H9 (cell line): ENCODE data around the gene IRX4. TPM values are rescaled to one million over a fixed set of nuclear protein-coding genes. Genes with fewer than 3 reads are reported as not detected.

Experiments used
- DNase-seq: peaks from one replicate; pipeline ENCODE4 v3.0.0-alpha.2; 2017
- H2AFZ ChIP-seq: one replicate; pipeline ENCODE4 v1.6.1; 2013; ENCODE audit warnings: mild to moderate bottlenecking, low read length, control low read depth, moderate library complexity
- H2AK5ac ChIP-seq: 2 replicates; pipeline ENCODE4 v1.6.1; 2013; ENCODE audit warnings: low read length, control low read depth, mixed read lengths; ENCODE audit not compliant: insufficient read length
- H2BK120ac ChIP-seq: one replicate; pipeline ENCODE4 v1.6.1; 2013; ENCODE audit warnings: low read depth, mild to moderate bottlenecking, low read length, control low read depth, inconsistent platforms; ENCODE audit not compliant: poor library complexity, severe bottlenecking
- H2BK12ac ChIP-seq: 2 replicates; pipeline ENCODE4 v1.6.1; 2013; ENCODE audit warnings: low read length, control low read depth, mixed read lengths, low read depth; ENCODE audit not compliant: insufficient read length
- H2BK15ac ChIP-seq: 2 replicates; pipeline ENCODE4 v1.6.1; 2013; ENCODE audit warnings: low read depth, low read length, control low read depth
- H2BK20ac ChIP-seq: one replicate; pipeline ENCODE4 v1.6.1; 2013; ENCODE audit warnings: low read depth, mild to moderate bottlenecking, low read length, control low read depth, inconsistent platforms; ENCODE audit not compliant: poor library complexity, severe bottlenecking
- H2BK5ac ChIP-seq: 2 replicates; pipeline ENCODE4 v1.6.1; 2013; ENCODE audit warnings: low read length, control low read depth, mixed read lengths; ENCODE audit not compliant: insufficient read length
- H3K14ac ChIP-seq: 2 replicates; pipeline ENCODE4 v1.6.1; 2013; ENCODE audit warnings: low read length, control low read depth; ENCODE audit not compliant: insufficient read depth
- H3K18ac ChIP-seq: 2 replicates; pipeline ENCODE4 v1.6.1; 2013; ENCODE audit warnings: low read depth, mild to moderate bottlenecking, mixed read lengths, low read length, control low read depth; ENCODE audit not compliant: insufficient read length
- H3K23ac ChIP-seq: 2 replicates; pipeline ENCODE4 v1.6.1; 2013; ENCODE audit warnings: low read length, control low read depth, mixed read lengths, low read depth; ENCODE audit not compliant: insufficient read length
- H3K23me2 ChIP-seq: 2 replicates; pipeline ENCODE4 v1.6.1; 2013; ENCODE audit warnings: low read depth, mild to moderate bottlenecking, mixed read lengths, low read length, control low read depth; ENCODE audit not compliant: insufficient read length, poor library complexity, severe bottlenecking
- H3K27ac ChIP-seq: 2 replicates; pipeline ENCODE4 v1.5.1; 2013; ENCODE audit warnings: low read length, control low read depth, mixed read lengths, low read depth; ENCODE audit not compliant: insufficient read length
- H3K27me3 ChIP-seq: 2 replicates; pipeline ENCODE4 v1.6.1; 2013; ENCODE audit warnings: low read length, control low read depth, inconsistent platforms; ENCODE audit not compliant: insufficient read depth
- H3K4ac ChIP-seq: 2 replicates; pipeline ENCODE4 v1.6.1; 2013; ENCODE audit warnings: low read depth, mild to moderate bottlenecking, control low read depth, inconsistent platforms, low read length, moderate library complexity
- H3K4me1 ChIP-seq: 2 replicates; pipeline ENCODE4 v1.6.1; 2013; ENCODE audit warnings: low read length, control low read depth, inconsistent platforms; ENCODE audit not compliant: insufficient read depth
- H3K4me2 ChIP-seq: 2 replicates; pipeline ENCODE4 v1.6.1; 2013; ENCODE audit warnings: low read length, control low read depth, mixed read lengths; ENCODE audit not compliant: insufficient read length, insufficient read depth
- H3K56ac ChIP-seq: 2 replicates; pipeline ENCODE4 v1.6.1; 2013; ENCODE audit warnings: low read depth, mild to moderate bottlenecking, mixed read lengths, low read length, control low read depth; ENCODE audit not compliant: insufficient read length
- H3K79me1 ChIP-seq: 2 replicates; pipeline ENCODE4 v1.6.1; 2013; ENCODE audit warnings: low read depth, mild to moderate bottlenecking, moderate library complexity, low read length, control low read depth, inconsistent platforms; ENCODE audit not compliant: insufficient read depth, poor library complexity, severe bottlenecking
- H3K79me2 ChIP-seq: 2 replicates; pipeline ENCODE4 v1.6.1; 2013; ENCODE audit warnings: low read length, control low read depth, inconsistent platforms; ENCODE audit not compliant: insufficient read depth
- H3K9ac ChIP-seq: 2 replicates; pipeline ENCODE4 v1.6.1; 2013; ENCODE audit warnings: low read length, control low read depth, mixed read lengths; ENCODE audit not compliant: insufficient read length; ENCODE audit errors: extremely low read depth
- H3K9me3 ChIP-seq: one replicate; pipeline ENCODE4 v1.6.1; 2013; ENCODE audit warnings: low read depth, low read length, inconsistent platforms; ENCODE audit not compliant: control insufficient read depth
- H3T11ph ChIP-seq: one replicate; pipeline ENCODE4 v1.6.1; 2013; ENCODE audit warnings: mild to moderate bottlenecking, low read length, control low read depth, inconsistent platforms
- H4K20me1 ChIP-seq: one replicate; pipeline ENCODE4 v1.6.1; 2013; ENCODE audit not compliant: control insufficient read depth, insufficient read length, insufficient read depth
- H4K5ac ChIP-seq: 2 replicates; pipeline ENCODE4 v1.6.1; 2013; ENCODE audit warnings: low read depth, mild to moderate bottlenecking, mixed read lengths, low read length, control low read depth; ENCODE audit not compliant: insufficient read length
- H4K8ac ChIP-seq: replicated peaks from 2 replicates; pipeline ENCODE4 v1.6.1; 2013; ENCODE audit warnings: low read length, control low read depth, mixed read lengths, low read depth; ENCODE audit not compliant: insufficient read length
- H4K91ac ChIP-seq: 2 replicates; pipeline ENCODE4 v1.6.1; 2013; ENCODE audit warnings: low read depth, mild to moderate bottlenecking, moderate library complexity, mixed read lengths, low read length, control low read depth; ENCODE audit not compliant: insufficient read length
- H3K27ac Mint-ChIP-seq, 3 experiments: 2 replicates in 2 of 3; 3 replicates in 1 of 3; pipeline ENCODE4 v1.8.0; 2020 to 2021; ENCODE audit warnings: mixed read lengths in 3 of 3, mild to moderate bottlenecking in 1 of 3, moderate library complexity in 1 of 3
- H3K27me3 Mint-ChIP-seq: 2 replicates; pipeline ENCODE4 v1.8.0; 2021; ENCODE audit warnings: low read depth, mild to moderate bottlenecking, moderate library complexity, mixed read lengths
- H3K36me3 Mint-ChIP-seq, 3 experiments: 2 replicates in 2 of 3; 3 replicates in 1 of 3; pipeline ENCODE4 v1.8.0; 2020 to 2021; ENCODE audit warnings: low read depth in 3 of 3, mixed read lengths in 3 of 3; ENCODE audit not compliant: insufficient read depth in 1 of 3
- H3K4me1 Mint-ChIP-seq, 2 experiments: 2 replicates each; pipeline ENCODE4 v1.8.0; 2020; ENCODE audit warnings: mixed read lengths in 2 of 2
- H3K4me3 Mint-ChIP-seq, 2 experiments: 2 replicates in 1 of 2; 3 replicates in 1 of 2; pipeline ENCODE4 v1.8.0; 2020 to 2021; ENCODE audit warnings: mild to moderate bottlenecking in 2 of 2, mixed read lengths in 2 of 2, moderate library complexity in 1 of 2
- H3K9me3 Mint-ChIP-seq, 2 experiments: 2 replicates in 1 of 2; 3 replicates in 1 of 2; pipeline ENCODE4 v1.8.0; 2020; ENCODE audit warnings: mild to moderate bottlenecking in 2 of 2, mixed read lengths in 2 of 2, moderate library complexity in 1 of 2
- WGBS: extraction: QIAGEN DNeasy Blood & Tissue Kit; methylation state at CpG from one replicate; pipeline ENCODE4 v1.1.7; 2013; ENCODE audit warnings: missing lambda C conversion rate, low lambda C conversion rate, mixed read lengths; ENCODE audit not compliant: insufficient read length; ENCODE audit errors: extremely low coverage; 5-methylcytosine and 5-hydroxymethylcytosine counted together
- total RNA-seq: library from RNA; stranded (reverse); gene quantifications from 2 replicates; pipeline ENCODE4 v1.2.1, GENCODE V29; 2021
- TF ChIP-seq, protein P1 (sequence below): fragments of 200-600 bp; sonication (generic); conservative IDR thresholded peaks from 3 replicates; pipeline ENCODE4 v1.8.0; 2021; ENCODE audit warnings: antibody characterized with exemption, mild to moderate bottlenecking

Gene IRX4
- total RNA-seq, 1 experiment from 2014 or later: 3.2 TPM

DNA sequence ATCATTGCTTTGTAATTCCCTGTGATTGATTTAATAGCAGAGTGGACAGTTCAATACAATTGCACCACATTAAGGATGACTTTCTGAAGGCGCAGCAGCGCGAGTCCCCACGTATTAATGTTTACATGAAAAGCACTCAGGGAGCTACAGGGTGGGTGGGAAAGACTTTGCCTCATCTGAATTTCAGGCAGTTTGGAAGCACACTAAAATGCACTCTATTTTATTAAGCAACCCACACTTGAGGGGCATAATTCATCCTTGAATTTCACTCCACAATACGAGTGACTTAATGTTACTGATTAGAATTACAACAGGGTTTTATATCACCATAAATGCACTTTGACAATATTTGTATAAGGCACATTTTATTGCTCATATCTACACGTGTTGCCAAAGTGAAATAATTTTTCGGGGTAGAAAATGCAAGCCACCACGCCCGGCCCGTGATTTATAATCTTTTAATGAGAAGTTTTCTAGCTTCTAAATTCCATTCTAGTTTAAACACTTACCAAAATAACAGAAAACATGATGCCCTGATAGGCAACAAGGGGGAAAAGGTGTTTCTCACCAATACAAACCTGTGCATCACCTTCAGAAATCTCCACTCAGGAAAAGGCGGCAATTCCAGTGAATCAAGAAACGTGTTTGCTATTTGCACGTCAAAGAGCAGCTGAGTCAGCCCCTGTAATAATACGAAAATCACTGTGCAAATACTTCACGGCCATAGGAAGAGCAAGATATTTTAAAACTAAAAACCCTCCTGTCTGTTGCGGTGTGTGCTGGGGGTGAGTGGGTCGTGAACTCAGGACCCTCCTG lies 40.5 kb downstream of the IRX4 start:
- H2BK20ac ChIP-seq: no peak overlapping the region
- H3K4me1 ChIP-seq: no peaks in the 10 kb centered on the region
- no peak overlapping the region for H2AK5ac ChIP-seq
- H3K9me3 Mint-ChIP-seq: no peaks in the 10 kb centered on the region
- H3K27me3 Mint-ChIP-seq: peaks cover 24% of the 10 kb centered on the region
- no peaks in the 10 kb centered on the region for H3K79me1 ChIP-seq
- no peak overlapping the region for H4K91ac ChIP-seq
- TF ChIP-seq, protein P1, sequence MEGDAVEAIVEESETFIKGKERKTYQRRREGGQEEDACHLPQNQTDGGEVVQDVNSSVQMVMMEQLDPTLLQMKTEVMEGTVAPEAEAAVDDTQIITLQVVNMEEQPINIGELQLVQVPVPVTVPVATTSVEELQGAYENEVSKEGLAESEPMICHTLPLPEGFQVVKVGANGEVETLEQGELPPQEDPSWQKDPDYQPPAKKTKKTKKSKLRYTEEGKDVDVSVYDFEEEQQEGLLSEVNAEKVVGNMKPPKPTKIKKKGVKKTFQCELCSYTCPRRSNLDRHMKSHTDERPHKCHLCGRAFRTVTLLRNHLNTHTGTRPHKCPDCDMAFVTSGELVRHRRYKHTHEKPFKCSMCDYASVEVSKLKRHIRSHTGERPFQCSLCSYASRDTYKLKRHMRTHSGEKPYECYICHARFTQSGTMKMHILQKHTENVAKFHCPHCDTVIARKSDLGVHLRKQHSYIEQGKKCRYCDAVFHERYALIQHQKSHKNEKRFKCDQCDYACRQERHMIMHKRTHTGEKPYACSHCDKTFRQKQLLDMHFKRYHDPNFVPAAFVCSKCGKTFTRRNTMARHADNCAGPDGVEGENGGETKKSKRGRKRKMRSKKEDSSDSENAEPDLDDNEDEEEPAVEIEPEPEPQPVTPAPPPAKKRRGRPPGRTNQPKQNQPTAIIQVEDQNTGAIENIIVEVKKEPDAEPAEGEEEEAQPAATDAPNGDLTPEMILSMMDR: no peak
- no peak overlapping the region for H3T11ph ChIP-seq
- H2BK5ac ChIP-seq: no peak overlapping the region
- H4K20me1 ChIP-seq: no peaks in the 10 kb centered on the region
- no peak overlapping the region for H3K4ac ChIP-seq
- no peak overlapping the region for H3K56ac ChIP-seq
- H3K27me3 ChIP-seq: no peaks in the 10 kb centered on the region; the same call in 1 of the 2 replicates
- H3K79me2 ChIP-seq: no peaks in the 10 kb centered on the region
- no CpG with 5 or more reads among the region's 17 CpGs for WGBS
- no peaks in the 10 kb centered on the region for H3K9me3 ChIP-seq
- no peak overlapping the region for H2AFZ ChIP-seq
- H4K8ac ChIP-seq: no peak overlapping the region
- no peak overlapping the region for H3K18ac ChIP-seq
- no peak for DNase-seq
- no peaks in the 10 kb centered on the region for H3K36me3 Mint-ChIP-seq
- no peak overlapping the region for H2BK15ac ChIP-seq
- no peak overlapping the region for H3K4me3 Mint-ChIP-seq
- H3K4me1 Mint-ChIP-seq: peaks cover 4 to 8% of the 10 kb centered on the region in 2 experiments
- no peak overlapping the region for H3K27ac Mint-ChIP-seq
- H3K4me2 ChIP-seq: no peak overlapping the region
- H3K27ac ChIP-seq: no peak overlapping the region
- H3K14ac ChIP-seq: no peak overlapping the region
- H3K23me2 ChIP-seq: no peaks in the 10 kb centered on the region
- no peak overlapping the region for H3K23ac ChIP-seq
- no peak overlapping the region for H2BK12ac ChIP-seq
- no peak overlapping the region for H4K5ac ChIP-seq
- H2BK120ac ChIP-seq: no peak overlapping the region
- H3K9ac ChIP-seq: no peak overlapping the region
